HG03045 (cell line): Measurements from ENCODE around the gene ZNF664.
A peak's percentile ranks its signal among the peaks of the same experiment; 100 is the strongest.

Source experiments
- ATAC-seq: cut with Tn5 transposase; IDR thresholded peaks from one replicate; pipeline ENCODE4 v1.9.1; 2021; ENCODE audit warnings: mild to moderate bottlenecking, moderate library complexity; ENCODE audit not compliant: unreplicated experiment

Gene ZNF664

GRCh38 chr12:123957196-123957595 lies 15.8 kb upstream of the ZNF664 start:
- no peak for ATAC-seq

GRCh38 chr12:123958462-123958861 lies 14.6 kb upstream of the ZNF664 start:
- ATAC-seq: no peak

- ATAC-seq: no peak
These were observed 14.1 kb upstream of the ZNF664 start for GRCh38 chr12:123958876-123959275.

GRCh38 chr12:123960029-123960735 lies 12.8 kb upstream of the ZNF664 start:
- ATAC-seq: no peak

- no peak for ATAC-seq
These were observed 12.2 kb upstream of the ZNF664 start for GRCh38 chr12:123960856-123961255.

- no peak for ATAC-seq
These were observed 11.2 kb upstream of the ZNF664 start for GRCh38 chr12:123961585-123962345.

- no peak for ATAC-seq
These were observed 10.5 kb upstream of the ZNF664 start for GRCh38 chr12:123962513-123962912.

- ATAC-seq: no peak
These were observed 9.2 kb upstream of the ZNF664 start for GRCh38 chr12:123963821-123964220.

GRCh38 chr12:123965382-123965781 lies 7.6 kb upstream of the ZNF664 start:
- no peak for ATAC-seq

GRCh38 chr12:123966596-123966995 lies 6.4 kb upstream of the ZNF664 start:
- ATAC-seq: no peak

- ATAC-seq: no peak
These were observed 5.9 kb upstream of the ZNF664 start for GRCh38 chr12:123967121-123967586.

GRCh38 chr12:123971449-123971769 lies 1.6 kb upstream of the ZNF664 start:
- no peak for ATAC-seq

- ATAC-seq: peak; percentile 7
These were observed 1.1 kb upstream of the ZNF664 start for GRCh38 chr12:123971770-123972456.

GRCh38 chr12:123973552-123974341 lies 732 bp downstream of the ZNF664 start:
- ATAC-seq: peak; percentile 6

GRCh38 chr12:123976227-123976826 lies 3.3 kb downstream of the ZNF664 start:
- ATAC-seq: no peak

- no peak for ATAC-seq
These were observed 6.6 kb downstream of the ZNF664 start for GRCh38 chr12:123979566-123979965.

GRCh38 chr12:123982269-123982668 lies 9.3 kb downstream of the ZNF664 start:
- no peak for ATAC-seq

GRCh38 chr12:123983822-123984485 lies 10.9 kb downstream of the ZNF664 start:
- ATAC-seq: no peak

GRCh38 chr12:123984903-123985302 lies 11.9 kb downstream of the ZNF664 start:
- no peak for ATAC-seq

- no peak for ATAC-seq
These were observed 13.5 kb downstream of the ZNF664 start for GRCh38 chr12:123986374-123986965.
